Vagina (tissue), 2 donors: ENCODE data around the gene TLR1. TPM values are rescaled to one million over a fixed set of nuclear protein-coding genes. Genes with fewer than 3 reads are reported as not detected.
"Not testable (repeated sequence)": the region's sequence is repeated elsewhere in the genome, so short reads cannot be mapped to it uniquely, and the experiment has no call there.

Source experiments
- DNase-seq, 2 donors: peaks; one replicate each; pipeline ENCODE4 v3.0.0-alpha.2; 2017; ENCODE audit errors: extremely low spot score in 2 of 2
- H3K27ac ChIP-seq: fragments of 200-600 bp; sonication (generic); one replicate; pipeline ENCODE4 v1.5.1; 2019
- H3K27me3 ChIP-seq: fragments of 200-600 bp; sonication (generic); one replicate; pipeline ENCODE4 v1.5.1; 2019
- H3K36me3 ChIP-seq, 2 donors: fragments of 200-600 bp; sonication (generic); one replicate each; pipeline ENCODE4 v1.5.1; 2017 to 2019
- H3K4me1 ChIP-seq: fragments of 200-600 bp; sonication (generic); one replicate; pipeline ENCODE4 v1.5.1; 2019
- H3K4me3 ChIP-seq, 2 donors: fragments of 200-600 bp; sonication (generic); 1 replicate in 1 of 2; 2 replicates in 1 of 2; pipeline ENCODE4 v1.5.1; 2016 to 2019
- H3K9me3 ChIP-seq: fragments of 200-600 bp; sonication (generic); one replicate; pipeline ENCODE4 v1.5.1; 2019
- CTCF ChIP-seq, 3 experiments: fragments of 450-650 bp in 2 of 3; fragments of 200-600 bp in 1 of 3; sonication (generic) in 1 of 3; IDR thresholded peaks; one replicate each; pipeline ENCODE4 v1.5.1; 2017 to 2019; ENCODE audit warnings: antibody characterized with exemption in 3 of 3, mild to moderate bottlenecking in 2 of 3, moderate library complexity in 2 of 3
- POLR2A ChIP-seq, 2 donors: fragments of 450-650 bp; IDR thresholded peaks; one replicate each; pipeline ENCODE4 v1.6.1; 2017; ENCODE audit warnings: antibody characterized with exemption in 2 of 2, mild to moderate bottlenecking in 2 of 2, moderate library complexity in 2 of 2
- POLR2AphosphoS5 ChIP-seq, 2 donors: sonication (generic); formaldehyde crosslinking; IDR thresholded peaks; one replicate each; pipeline ENCODE4 v1.9.0; 2017; ENCODE audit warnings: antibody characterized with exemption in 2 of 2, mild to moderate bottlenecking in 2 of 2, low read depth in 1 of 2; ENCODE audit not compliant: insufficient read depth in 1 of 2
- intact Hi-C: fragments of 100-400 bp; cut with DNase I; formaldehyde crosslinking; loops from one replicate; pipeline ENCODE4 v1.15.1; 2023
- total RNA-seq: library from RNA; depleted of rRNA; stranded (reverse); fragments of >200 nt; gene quantifications from one replicate; pipeline ENCODE4 v1.2.3, GENCODE V29; 2016

TLR1 gene
- total RNA-seq, 1 donor from 2014 or later, result 10.3 TPM

- no peak within 1 kb of the TSS for H3K4me3 ChIP-seq
- no peak for DNase-seq
- peak; percentile 46 to 69 (median 63) for TF ChIP-seq CTCF (IDR thresholded peaks at IDR 0.05)
- TF ChIP-seq POLR2AphosphoS5 (IDR thresholded peaks at IDR 0.05; ENCODE audit: insufficient read depth in 1 of 2, low read depth in 1 of 2), result no peak
- no peaks in the 10 kb centered on the region for H3K27me3 ChIP-seq
- no peak within 1 kb of the TSS for H3K27ac ChIP-seq
- H3K36me3 ChIP-seq, result no peaks in the 10 kb centered on the region
- H3K9me3 ChIP-seq, result no peaks in the 10 kb centered on the region
- H3K4me1 ChIP-seq, result no peaks in the 10 kb centered on the region
- intact Hi-C loops, result no loop called here
These were observed 22.0 kb downstream of the TLR1 start, which contains the start of gene TLR10 for GRCh38 chr4:38782452-38783108. Gene TLR10 (minus strand): TSS chr4:38782990. CDS start chr4:38775590, 7,400 bp downstream.

GRCh38 chr4:38781854-38782261 lies 22.7 kb downstream of the TLR1 start:
- no peaks in the 10 kb centered on the region for H3K4me1 ChIP-seq
- no peaks in the 10 kb centered on the region for H3K27me3 ChIP-seq
- DNase-seq, result no peak
- no peak overlapping the region for H3K4me3 ChIP-seq
- H3K27ac ChIP-seq, result no peak overlapping the region
- no peaks in the 10 kb centered on the region for H3K36me3 ChIP-seq
- intact Hi-C loops, result no loop called here
- no peaks in the 10 kb centered on the region for H3K9me3 ChIP-seq
- TF ChIP-seq POLR2AphosphoS5 (IDR thresholded peaks at IDR 0.05; ENCODE audit: insufficient read depth in 1 of 2, low read depth in 1 of 2) (no peak), CTCF (IDR thresholded peaks at IDR 0.05) (no peak), POLR2A (IDR thresholded peaks at IDR 0.05) (no peak)

- Histone ChIP-seq H3K9me3 (no peaks in the 10 kb centered on the region), H3K27me3 (no peaks in the 10 kb centered on the region), H3K4me3 (no peak overlapping the region), H3K27ac (no peak overlapping the region), H3K36me3 (no peaks in the 10 kb centered on the region), H3K4me1 (no peaks in the 10 kb centered on the region)
- TF ChIP-seq POLR2AphosphoS5 (IDR thresholded peaks at IDR 0.05; ENCODE audit: insufficient read depth in 1 of 2, low read depth in 1 of 2) (no peak), CTCF (IDR thresholded peaks at IDR 0.05) (no peak), POLR2A (IDR thresholded peaks at IDR 0.05) (no peak)
- no peak for DNase-seq
- intact Hi-C loops, result no loop called here
These were observed 23.6 kb downstream of the TLR1 start for GRCh38 chr4:38780833-38781484.

GRCh38 chr4:38779790-38780189 lies 24.8 kb downstream of the TLR1 start:
- H3K9me3 ChIP-seq, result no peaks in the 10 kb centered on the region
- no peak overlapping the region for H3K27ac ChIP-seq
- no peak for DNase-seq
- no peaks in the 10 kb centered on the region for H3K36me3 ChIP-seq
- no peak overlapping the region for H3K4me3 ChIP-seq
- no peaks in the 10 kb centered on the region for H3K4me1 ChIP-seq
- intact Hi-C loops, result no loop called here
- no peaks in the 10 kb centered on the region for H3K27me3 ChIP-seq
- TF ChIP-seq CTCF (IDR thresholded peaks at IDR 0.05) (no peak), POLR2A (IDR thresholded peaks at IDR 0.05) (no peak), POLR2AphosphoS5 (IDR thresholded peaks at IDR 0.05; ENCODE audit: insufficient read depth in 1 of 2, low read depth in 1 of 2) (no peak)

GRCh38 chr4:38777925-38778324 lies 26.7 kb downstream of the TLR1 start:
- H3K27me3 ChIP-seq, H3K9me3 ChIP-seq, intact Hi-C loops, H3K36me3 ChIP-seq, H3K4me1 ChIP-seq, H3K4me3 ChIP-seq, DNase-seq, H3K27ac ChIP-seq: not testable (repeated sequence)
